G401 (cell line): ENCODE data around the gene KCNC4. TPM values are rescaled to one million over a fixed set of nuclear protein-coding genes. Genes with fewer than 3 reads are reported as not detected.
A peak's percentile ranks its signal among the peaks of the same experiment; 100 is the strongest.

ENCODE experiments used
- DNase-seq: peaks from one replicate; pipeline ENCODE4 v3.0.0-alpha.2; 2015; ENCODE audit warnings: low spot score
- in situ Hi-C: cut with HindIII; loops from 2 replicates; pipeline ENCODE4 v1.10.0; 2016; ENCODE audit warnings: low sequenced_read_pairs, mixed read lengths
- total RNA-seq: library from RNA; depleted of rRNA; stranded (reverse); fragments of >200 nt; shearing (Covaris generic); gene quantifications from 2 replicates; pipeline ENCODE4 v1.2.3, GENCODE V29; 2014

The KCNC4 gene
- total RNA-seq, 1 experiment from 2014 or later = 4.8 TPM

DNA sequence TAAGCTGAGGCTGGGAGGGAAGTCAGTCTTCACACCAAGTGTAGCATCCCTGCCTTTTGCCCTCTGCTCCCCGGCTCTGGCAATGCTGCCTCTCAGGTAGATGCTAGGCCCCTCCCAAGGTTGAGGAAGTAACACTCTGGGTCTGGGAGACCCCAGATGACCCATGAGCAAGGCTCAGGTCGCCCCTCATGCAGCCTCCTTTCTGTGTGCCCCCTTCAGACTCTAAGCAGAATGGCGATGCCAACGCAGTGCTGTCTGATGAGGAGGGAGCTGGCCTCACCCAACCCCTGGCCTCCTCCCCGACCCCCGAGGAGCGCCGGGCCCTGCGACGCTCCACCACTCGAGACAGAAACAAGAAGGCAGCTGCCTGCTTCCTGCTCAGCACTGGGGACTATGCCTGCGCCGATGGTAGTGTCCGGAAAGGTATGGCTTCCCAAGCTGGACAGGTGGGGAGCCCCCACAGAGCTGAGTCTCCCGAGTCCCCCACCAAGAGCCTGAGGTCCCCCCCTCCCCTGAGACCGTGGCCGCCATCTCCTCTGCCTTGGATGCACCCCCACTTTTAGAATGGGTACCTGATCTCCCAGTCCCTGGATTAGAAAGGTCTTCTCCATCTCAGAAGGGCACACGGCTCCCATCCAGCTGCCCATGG lies 15.8 kb downstream of the KCNC4 start:
- DNase-seq = no peak
- in situ Hi-C loops = no loop called here

DNA sequence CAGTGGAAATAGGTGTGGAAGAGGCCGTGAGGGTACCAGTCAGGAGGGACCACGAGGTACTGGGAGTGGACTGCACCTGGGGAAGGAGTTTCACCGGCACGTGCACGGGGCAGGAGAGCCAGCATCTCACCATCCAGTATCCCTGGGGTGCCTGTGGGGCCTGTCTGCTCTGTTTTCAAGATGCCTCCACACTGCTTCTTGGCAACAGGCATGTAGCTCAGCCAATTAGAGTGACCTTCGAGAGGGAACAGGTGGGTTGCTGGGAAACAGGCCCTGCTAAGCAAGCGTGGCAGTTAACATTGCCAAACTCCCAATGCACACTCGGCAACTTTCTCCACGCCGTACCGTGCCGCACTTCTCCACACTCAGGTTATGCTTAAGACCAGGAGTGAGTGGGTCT lies 17.7 kb downstream of the KCNC4 start:
- in situ Hi-C loops = no loop called here

DNA sequence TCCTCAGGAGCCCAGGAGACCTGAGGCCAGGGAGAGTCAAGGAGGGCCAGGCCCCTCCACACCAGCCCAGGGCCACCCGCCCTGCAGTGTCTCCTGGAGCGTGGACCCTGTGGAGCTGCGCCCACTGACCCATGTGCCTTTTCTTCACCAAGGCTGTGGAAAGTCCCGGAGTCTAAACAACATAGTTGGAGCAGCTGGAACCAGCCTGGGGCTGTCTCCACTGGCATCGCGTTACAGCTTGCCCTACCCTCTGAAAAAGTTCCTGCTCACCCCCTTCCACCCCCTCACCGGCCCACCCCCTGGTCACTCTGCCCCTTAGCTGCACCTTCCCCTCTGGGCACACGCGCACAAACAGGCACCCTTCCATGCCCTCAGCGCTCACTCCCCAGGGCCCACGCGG lies 18.3 kb downstream of the KCNC4 start:
- in situ Hi-C loops = no loop called here
- no peak for DNase-seq

More for the DNA sequence above, 17.7 kb downstream of the KCNC4 start:
- DNase-seq = peak; percentile 87

DNA sequence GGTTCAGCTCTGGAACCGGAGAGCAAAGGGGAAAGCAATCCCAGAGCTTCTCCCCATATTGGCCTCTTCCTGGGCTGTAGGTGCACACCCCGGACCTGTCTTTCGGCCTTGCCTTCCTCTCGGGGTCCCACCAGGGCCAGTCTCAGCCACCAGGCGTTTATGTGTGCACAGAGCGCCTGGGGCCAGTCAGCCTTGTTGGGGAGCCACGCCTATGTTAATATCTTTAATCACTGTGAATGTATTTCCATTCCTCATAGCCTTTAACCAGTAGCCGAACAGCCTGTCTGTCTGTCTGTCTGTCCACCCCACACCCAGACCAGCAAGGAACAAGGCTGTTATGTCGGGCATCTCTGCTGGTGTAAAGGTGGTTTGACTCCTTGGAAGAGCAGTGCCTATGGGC lies 18.8 kb downstream of the KCNC4 start:
- in situ Hi-C loops = no loop called here

DNA sequence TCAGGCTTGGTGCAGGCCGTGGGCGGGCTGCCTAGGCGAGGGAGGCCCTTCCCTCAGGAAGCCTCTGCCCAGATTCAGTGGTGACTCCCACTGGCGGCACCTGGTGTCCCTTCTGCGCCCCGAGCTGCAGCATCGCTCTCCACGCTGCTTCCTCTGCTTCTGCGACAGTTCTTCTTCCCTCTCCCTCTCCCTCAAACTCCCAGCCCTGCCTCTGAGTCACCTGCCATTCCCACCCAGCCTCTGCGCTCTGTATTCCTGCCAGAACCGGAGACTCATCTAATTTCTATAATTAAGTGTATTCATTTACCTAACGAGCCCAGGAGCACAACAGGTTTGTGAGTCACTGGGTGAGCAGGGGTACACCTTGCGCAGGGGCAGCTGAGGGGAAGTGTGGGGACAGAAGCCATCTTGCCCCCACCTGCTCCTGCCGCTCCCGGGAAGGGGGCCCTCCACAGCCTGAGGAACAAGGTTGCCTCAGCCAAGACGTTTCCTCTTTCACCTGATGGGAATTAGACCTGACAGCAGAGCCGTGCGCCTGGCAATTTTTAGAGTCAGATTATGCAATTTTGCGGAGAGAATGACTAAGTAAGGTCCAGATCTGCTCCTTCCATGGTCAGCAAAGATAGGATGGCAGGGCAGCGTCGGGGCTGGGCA lies 19.4 kb downstream of the KCNC4 start:
- in situ Hi-C loops = no loop called here
- DNase-seq = peak; percentile 88

More for the DNA sequence above, 18.8 kb downstream of the KCNC4 start:
- DNase-seq = no peak

DNA sequence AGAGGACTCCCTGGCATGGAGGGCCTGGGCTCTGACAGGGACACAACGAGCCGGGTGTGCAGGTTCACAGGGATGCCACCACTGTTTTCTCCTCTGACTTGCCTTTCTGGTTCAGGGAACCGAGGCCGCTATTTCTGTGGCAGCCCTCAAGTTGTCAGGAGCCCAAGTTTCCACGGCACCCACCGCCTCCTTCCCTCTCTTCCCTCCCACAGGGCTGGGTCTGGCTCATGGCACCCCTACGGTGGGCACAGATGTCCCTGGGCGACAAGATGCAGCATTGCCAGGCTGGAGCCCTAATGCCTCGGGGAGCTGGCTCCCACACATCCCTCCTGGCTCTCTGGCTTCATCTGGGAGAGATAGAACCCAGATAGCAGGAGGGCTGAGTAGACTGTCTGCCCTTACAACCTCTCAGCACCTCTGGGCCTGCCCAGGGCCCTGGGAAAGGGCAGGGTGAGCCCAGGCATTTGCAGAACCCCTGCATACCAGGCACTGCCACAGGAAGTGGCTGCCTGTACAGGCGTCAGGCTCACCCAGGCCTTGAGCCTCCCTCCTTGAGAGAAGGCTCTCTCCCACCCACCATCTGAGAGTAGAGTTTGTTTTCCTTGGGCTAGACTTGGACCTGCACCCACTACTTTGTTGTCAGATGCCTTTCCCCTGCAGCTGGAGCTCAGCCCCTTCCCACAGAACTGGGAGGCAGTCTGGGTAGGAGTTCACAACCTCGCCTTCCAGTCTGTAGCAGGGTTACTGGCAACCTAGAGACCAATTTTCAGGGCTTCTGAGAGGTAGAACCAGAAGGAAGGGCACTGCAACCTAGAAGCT lies 20.5 kb downstream of the KCNC4 start:
- in situ Hi-C loops = no loop called here
- DNase-seq = no peak

DNA sequence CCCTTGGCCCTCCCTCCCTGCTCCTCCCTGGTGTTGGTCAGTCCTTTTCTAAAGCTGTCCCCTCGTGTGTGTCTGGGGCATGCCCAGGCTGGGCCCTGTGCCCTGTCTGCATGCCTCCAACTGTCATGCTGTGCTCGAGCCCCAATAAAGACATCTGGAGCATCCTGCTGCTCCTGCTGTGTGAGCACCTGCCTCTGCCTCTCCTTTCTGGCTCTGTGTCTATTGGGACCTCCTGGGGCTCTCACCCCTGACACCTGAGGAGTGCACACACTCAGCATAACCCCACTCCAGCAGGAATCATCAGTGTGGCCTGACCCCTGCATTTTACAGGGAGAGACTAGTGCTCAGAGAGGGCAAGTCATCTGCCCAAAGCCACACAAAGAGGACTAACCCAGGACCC lies 23.7 kb downstream of the KCNC4 start:
- in situ Hi-C loops = no loop called here
- DNase-seq = no peak

DNA sequence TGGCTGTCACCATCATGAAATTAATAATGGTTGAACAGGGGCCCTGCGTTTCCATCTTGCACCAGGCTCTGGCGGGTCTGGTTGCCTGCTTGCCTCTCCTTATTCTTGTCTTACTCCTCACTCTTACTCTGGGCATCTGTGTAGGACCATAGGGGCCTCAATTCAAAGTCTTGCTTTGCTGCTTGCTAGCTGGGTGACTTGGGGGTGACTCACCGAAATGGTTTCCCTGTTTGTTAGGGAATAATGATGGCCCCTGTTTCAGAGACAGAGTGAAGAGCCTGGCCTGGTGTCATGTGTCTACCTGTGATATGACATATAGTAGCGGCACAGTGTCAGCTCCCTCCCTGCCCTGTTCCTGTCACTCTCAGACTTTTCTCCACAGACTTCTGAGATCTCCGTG lies 24.6 kb downstream of the KCNC4 start:
- DNase-seq = no peak
- in situ Hi-C loops = no loop called here

DNA sequence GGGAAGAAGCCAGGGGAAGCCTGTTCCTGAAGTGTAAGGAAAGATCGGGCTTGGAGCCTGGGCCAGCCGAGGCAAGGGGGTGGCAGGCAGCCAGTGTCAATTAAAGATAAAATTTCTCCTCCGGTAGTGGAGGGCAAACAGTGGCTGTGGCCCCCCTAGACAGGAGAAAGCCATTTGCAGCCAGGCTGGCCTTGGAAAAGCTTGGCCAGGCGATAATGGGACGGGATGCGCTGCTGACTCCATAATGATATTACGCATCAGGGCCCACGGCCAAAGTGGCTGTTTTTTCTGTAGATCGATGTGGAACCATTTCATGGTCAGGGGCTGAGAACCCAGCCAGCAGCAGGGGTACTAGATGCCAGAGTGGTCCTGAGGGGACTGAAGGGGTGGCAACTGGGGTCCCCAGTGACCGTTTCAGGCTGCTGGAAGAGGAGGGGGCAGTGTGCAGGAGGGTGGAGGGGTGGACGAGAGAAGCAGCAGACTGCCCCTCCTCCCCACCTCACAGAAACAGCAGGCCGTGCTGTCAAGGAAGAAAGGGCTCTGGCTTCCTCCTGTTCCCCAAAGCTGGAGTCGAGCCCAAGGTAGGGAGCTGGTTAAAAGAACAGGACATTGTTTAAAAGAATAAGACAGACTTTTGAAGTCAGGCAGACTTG lies 25.2 kb downstream of the KCNC4 start:
- no peak for DNase-seq
- in situ Hi-C loops = no loop called here

DNA sequence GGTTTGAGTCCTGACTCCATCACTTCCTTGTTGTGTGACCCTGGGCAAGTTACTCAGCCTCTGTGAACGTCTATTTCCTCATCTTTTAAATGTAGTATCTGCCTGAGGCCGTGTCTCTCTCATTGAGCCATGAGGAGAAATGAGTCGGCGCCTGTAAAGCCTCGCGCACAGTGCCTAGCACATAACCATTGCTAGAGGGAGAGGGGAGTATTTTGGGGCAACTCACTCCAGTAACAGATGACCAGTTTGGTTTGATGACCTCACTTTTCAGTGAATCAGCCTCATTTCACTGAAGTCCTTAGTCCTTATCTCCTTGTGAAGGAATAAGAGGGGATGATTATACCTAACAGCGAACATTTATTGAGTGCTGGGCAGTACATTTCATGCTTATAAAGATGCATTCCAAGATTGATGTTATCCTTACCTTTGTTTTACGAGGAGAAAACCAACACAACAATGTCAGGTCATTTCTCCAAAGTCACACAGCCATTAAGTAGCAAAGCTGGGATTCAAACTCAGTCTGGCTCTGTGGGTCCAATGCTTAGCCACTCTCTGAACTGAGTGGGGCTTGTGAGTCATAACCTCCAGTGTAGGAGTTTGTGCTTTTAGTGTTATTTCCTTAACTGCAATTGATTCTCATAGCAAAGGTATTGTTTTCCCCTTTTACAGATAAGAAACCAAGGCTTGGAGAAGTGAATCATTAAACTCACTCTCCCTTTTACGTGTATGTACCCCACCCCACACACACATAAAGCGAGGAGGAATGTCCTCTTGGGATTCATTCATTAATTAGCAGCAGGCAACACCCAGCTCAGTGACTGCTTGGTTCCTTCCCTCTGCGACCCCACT lies 25.9 kb downstream of the KCNC4 start:
- no peak for DNase-seq
- in situ Hi-C loops = no loop called here

DNA sequence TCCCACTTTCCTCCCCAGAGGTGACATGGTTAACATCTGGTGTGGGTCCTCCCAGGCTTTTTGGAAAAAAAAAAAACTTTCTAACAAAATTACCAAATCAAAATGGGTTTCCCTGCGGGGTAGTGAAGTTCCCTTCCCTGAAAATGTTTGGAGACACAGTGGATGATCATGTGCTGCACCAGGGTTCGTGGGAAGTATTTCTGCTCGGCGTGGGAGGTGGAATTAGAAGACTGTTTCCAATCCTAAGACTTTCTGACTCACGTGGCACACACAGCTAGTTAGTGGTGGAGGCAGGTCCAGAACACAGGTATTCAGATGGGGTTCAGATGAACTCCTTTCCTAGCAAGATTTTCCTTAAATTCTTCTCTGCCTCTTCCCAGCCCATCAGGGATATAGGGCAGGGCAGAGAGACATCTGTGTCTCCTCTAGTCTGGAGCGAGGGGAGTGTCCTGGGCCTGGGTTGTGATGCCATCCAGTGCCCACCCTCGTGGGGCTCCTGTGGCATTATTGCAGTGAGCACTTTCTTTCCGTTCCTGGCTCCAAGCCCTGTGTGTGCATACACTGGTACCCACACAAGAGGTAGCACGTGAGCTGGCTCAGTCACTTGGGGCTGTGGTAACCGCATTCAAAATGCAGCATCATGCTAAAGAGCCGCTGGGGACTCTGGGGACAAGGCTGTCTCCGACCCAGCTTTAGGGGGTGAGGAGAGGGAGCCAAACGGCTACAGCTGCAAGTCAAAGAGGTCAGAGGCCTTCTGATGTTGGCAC lies 27.5 kb downstream of the KCNC4 start:
- in situ Hi-C loops = no loop called here
- DNase-seq = no peak

DNA sequence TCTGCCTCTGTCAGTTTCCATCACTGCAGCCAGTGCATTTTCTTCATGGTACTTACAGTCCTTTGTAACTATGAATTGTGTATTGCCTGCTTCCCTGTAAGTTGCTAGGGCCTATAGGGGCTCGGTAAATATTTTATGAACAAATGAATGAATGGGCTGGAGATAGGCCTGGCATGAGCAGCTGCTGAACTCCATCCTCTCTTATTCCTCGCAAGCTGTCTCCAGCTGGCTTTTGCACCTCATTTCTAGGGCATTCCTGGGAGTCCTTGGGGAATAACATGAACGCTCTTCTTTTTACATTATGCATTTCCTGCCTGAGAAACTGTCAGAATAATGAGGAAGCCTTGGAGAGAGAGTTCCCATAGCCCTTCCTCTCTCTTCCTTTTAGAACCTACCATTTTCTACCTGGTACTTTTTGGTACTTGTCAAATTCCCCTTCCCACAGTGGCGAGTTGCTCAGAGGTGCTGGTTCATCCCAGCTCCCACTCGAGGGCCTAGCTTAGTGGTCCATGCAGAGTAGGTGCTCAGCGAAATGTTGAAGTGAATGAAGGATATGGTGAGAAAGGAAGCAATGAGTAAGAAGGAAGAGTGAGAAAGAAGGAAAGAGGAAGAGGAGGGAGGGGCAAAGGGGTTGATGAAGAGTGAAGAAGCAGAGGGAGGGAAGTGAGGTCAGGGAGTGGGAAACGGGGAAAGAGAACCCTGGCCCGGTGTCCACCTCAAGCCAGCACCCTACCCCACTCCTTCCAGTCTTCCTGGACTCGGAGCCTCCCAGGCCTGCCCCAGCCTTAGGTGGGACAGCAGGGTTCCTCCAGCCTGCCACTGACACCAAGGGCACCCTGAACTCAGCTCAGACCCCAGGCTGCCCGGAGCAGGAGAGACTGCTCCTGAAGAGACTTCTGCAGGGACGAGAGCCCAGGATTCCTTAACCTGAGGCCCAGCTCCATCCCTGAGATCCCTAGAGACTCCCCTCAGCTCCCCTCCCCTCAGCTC lies 29.6 kb downstream of the KCNC4 start:
- DNase-seq = no peak
- in situ Hi-C loops = no loop called here

DNA sequence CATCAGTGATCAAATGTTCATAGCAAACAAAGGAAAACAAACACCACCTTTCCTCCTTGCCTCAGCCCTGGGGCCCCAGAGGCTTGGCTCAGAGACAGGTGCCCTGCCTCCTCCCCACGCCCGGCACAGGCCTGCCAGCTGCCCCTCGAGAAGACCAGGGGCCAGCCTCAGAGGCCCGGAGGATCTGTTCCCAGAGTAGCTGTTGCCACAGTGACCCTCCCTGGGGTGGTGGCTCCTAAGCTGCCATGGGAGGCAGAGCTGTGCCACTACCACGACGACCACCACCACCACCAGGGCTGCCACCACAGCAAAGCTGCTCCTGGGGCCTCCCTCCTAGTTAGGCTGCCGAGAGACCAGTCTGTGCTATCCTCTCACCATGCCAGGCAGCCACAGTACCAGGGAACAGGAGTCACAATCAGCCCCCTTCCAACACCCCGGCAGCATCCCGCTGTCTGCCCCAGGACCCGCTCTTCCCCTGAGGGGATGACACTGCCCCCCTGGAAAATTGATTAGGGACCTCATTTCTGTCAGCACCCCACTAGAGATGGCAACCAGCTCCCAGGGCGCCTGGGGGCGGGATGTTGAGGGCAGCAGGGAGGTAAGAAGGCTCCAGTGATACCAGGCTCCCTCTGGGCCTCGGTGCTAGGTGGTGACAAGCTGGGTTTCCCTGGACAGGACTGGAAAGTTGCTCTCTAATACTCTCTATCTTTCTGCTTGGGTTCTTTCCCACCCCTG lies 30.5 kb downstream of the KCNC4 start:
- DNase-seq = no peak
- in situ Hi-C loops = no loop called here

DNA sequence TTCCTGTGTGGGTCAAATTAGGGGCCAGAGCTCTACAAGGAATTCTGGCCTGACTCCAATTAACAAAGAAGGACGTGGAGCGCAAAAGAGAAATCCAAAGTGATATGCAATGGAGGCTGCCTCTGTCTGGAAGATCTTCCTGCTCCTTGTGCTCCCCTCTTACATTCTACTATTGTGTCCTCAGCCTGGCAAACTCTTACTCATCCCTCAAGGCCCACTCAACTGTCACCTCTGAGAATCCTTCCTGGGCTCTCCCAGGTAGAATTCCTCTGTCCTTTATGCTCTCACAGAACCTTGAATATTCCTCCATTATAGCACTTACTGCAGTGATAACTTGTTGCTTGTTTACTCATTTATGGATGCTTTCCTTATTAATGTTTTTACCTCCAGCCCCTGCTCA lies 31.4 kb downstream of the KCNC4 start:
- in situ Hi-C loops = no loop called here
- DNase-seq = no peak

DNA sequence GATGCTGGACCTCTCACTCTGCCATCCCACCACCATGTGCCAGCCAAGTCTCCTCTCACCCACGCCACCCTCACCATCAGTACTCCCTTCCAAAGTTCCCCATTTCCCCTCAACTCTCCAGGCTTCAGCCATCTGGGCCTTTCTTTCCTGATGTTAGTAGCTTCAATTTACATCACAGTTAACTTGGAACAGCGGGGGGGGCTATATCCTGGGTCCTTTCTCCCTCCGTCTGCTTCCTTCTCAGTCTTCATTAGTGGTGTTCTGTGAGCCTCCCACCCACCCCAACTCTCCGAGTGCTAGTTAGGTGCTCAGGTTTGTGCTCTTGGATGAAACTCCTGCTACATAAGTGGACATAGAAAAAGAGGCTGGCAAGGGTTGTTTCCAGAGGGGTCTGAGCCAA lies 31.9 kb downstream of the KCNC4 start:
- in situ Hi-C loops = no loop called here
- no peak for DNase-seq

DNA sequence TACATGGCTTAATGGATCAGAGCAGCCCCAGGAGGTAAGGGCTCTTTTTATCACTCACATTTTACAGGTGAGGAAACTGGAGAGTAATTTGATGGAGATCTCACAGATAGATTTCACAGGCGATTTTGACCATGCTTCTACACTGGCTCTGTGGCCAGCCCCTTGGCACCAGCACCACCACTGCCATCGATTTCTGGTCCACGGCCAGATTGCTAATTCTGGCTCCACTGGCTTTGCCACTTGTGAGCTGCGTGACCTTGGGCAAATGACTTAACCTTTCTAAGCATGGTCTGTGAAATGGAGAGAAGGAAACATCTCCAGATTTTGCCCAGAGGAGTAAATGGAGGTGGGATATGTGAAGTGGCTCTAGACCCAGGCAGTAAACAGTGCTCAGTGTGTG lies 32.6 kb downstream of the KCNC4 start:
- DNase-seq = peak; percentile 15
- in situ Hi-C loops = no loop called here

DNA sequence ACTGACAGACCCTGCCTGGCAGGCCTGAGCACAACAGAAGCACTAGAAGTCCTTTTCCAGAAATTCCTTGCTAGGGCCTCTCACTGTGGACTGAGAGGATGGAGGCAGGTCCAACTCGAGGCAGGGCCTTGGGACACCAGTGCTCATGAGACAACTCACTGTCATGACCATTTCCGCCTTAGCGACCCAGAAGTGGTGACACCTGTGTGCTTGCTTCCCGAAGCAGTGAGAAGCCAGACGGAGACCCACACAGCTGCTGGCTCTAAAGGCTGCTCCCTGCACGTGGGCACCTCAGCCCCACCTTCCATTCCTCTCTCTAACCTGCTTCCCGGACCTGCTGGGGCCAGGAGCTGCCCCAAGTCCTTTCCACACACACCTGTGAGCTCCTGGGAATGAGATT lies 33.0 kb downstream of the KCNC4 start:
- DNase-seq = no peak
- in situ Hi-C loops = no loop called here
